Measurements from ENCODE around the gene CLIC4. TPM values are rescaled to one million over a fixed set of nuclear protein-coding genes. Genes with fewer than 3 reads are reported as not detected.
"Not testable (repeated sequence)": the region's sequence is repeated elsewhere in the genome, so short reads cannot be mapped to it uniquely, and the experiment has no call there.

Gene CLIC4
- total and polyA plus RNA-seq, 2 experiments from 2014 or later, result 92.5 to 308 TPM

GRCh38 chr1:24697453-24698001 is 47.7 kb upstream of the CLIC4 start:
- not testable (repeated sequence) for H3K4me3 ChIP-seq; H3K4me3 Mint-ChIP-seq; H3K27me3 ChIP-seq (ENCODE audit: insufficient read depth); H3K9me3 Mint-ChIP-seq; ATAC-seq; DNase-seq (ENCODE audit: low spot score); H3K4me1 ChIP-seq (ENCODE audit: insufficient read depth); H3K4me2 ChIP-seq; H3F3A ChIP-seq (replicated peaks; ENCODE audit: low read depth); H3K36me3 Mint-ChIP-seq (ENCODE audit: low read depth); H3K27ac Mint-ChIP-seq; H3K79me2 ChIP-seq (replicated peaks; ENCODE audit: insufficient read depth); H4K20me1 ChIP-seq (replicated peaks; ENCODE audit: insufficient read depth); H3K36me3 ChIP-seq (ENCODE audit: insufficient read depth); H3K9me2 ChIP-seq (ENCODE audit: insufficient read depth); H3K27ac ChIP-seq (ENCODE audit: low read depth)
- peaks cover 13% of the 10 kb centered on the region for H3K4me1 Mint-ChIP-seq
- H2AFZ ChIP-seq, result peak overlapping the region; percentile 87
- H3K27me3 Mint-ChIP-seq (ENCODE audit: insufficient read depth, low read depth, poor library complexity), result peaks cover 12% of the 10 kb centered on the region

GRCh38 chr1:24698326-24698725 is 46.9 kb upstream of the CLIC4 start:
- not testable (repeated sequence) for H3K27ac Mint-ChIP-seq; H4K20me1 ChIP-seq (replicated peaks; ENCODE audit: insufficient read depth)
- H3K27me3 Mint-ChIP-seq (ENCODE audit: insufficient read depth, low read depth, poor library complexity), result peaks cover 12% of the 10 kb centered on the region

DNA sequence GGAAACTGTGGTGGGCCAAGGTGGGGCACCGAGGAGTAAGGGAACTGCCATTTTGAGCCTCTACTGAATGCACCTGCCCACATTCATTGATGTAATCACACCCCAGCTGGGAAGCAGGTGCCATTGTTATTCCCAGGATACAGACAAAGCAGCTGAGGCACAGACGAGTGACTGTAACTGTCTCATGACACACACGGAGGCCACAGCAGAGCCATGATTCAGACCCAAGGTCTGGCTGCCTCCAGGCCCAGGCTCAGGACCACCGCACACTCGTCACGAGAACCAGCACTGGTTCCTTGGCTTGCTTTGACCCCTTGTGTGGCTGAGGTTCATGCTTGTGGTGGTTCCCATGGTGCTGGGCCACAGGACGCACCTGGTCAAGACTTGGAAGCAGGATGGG is 45.6 kb upstream of the CLIC4 start:
- Histone ChIP-seq H3K27ac (ENCODE audit: low read depth) (no peak overlapping the region), H2AFZ (peak overlapping the region; percentile 86; the same call in 1 of the 2 replicates), H3K36me3 (ENCODE audit: insufficient read depth) (no peaks in the 10 kb centered on the region), H4K20me1 (replicated peaks; ENCODE audit: insufficient read depth) (no peaks in the 10 kb centered on the region), H3K27me3 (ENCODE audit: insufficient read depth) (no peaks in the 10 kb centered on the region), H3F3A (replicated peaks; ENCODE audit: low read depth) (no peaks in the 10 kb centered on the region), H3K9me2 (ENCODE audit: insufficient read depth) (no peaks in the 10 kb centered on the region), H3K4me3 (no peak overlapping the region), H3K79me2 (replicated peaks; ENCODE audit: insufficient read depth) (no peaks in the 10 kb centered on the region), H3K4me1 (ENCODE audit: insufficient read depth) (peaks cover 5% of the 10 kb centered on the region), H3K4me2 (no peak overlapping the region)
- H3K4me1 Mint-ChIP-seq, result peaks cover 19% of the 10 kb centered on the region
- H3K36me3 Mint-ChIP-seq (ENCODE audit: low read depth), result no peaks in the 10 kb centered on the region
- H3K9me3 Mint-ChIP-seq, result peaks cover 6% of the 10 kb centered on the region; the same call in 2 of the 3 replicates
- ATAC-seq (no peak; the same call in 2 of the 3 replicates), DNase-seq (ENCODE audit: low spot score) (no peak)
- TF ChIP-seq, protein P1, sequence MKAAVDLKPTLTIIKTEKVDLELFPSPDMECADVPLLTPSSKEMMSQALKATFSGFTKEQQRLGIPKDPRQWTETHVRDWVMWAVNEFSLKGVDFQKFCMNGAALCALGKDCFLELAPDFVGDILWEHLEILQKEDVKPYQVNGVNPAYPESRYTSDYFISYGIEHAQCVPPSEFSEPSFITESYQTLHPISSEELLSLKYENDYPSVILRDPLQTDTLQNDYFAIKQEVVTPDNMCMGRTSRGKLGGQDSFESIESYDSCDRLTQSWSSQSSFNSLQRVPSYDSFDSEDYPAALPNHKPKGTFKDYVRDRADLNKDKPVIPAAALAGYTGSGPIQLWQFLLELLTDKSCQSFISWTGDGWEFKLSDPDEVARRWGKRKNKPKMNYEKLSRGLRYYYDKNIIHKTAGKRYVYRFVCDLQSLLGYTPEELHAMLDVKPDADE (IDR thresholded peaks at IDR 0.05), result no peak
- TF ChIP-seq JUNB (IDR thresholded peaks at IDR 0.05; ENCODE audit: unreplicated experiment) (no peak), NANOG (IDR thresholded peaks at IDR 0.05; ENCODE audit: borderline replicate concordance) (no peak), ZNF114 (CRISPR knock-in tag; IDR thresholded peaks at IDR 0.05) (no peak)
- no peak overlapping the region for H3K4me3 Mint-ChIP-seq
- peaks cover 13% of the 10 kb centered on the region for H3K27me3 Mint-ChIP-seq (ENCODE audit: insufficient read depth, low read depth, poor library complexity)
- H3K27ac Mint-ChIP-seq, result peak overlapping the region; percentile 84; the same call in 1 of the 2 replicates

More at GRCh38 chr1:24698326-24698725, 46.9 kb upstream of the CLIC4 start:
- not testable (repeated sequence) for H3K4me3 ChIP-seq; H3K4me2 ChIP-seq; DNase-seq (ENCODE audit: low spot score); ATAC-seq; H3K27ac ChIP-seq (ENCODE audit: low read depth); H3K4me1 ChIP-seq (ENCODE audit: insufficient read depth); H3K36me3 Mint-ChIP-seq (ENCODE audit: low read depth); H3K4me3 Mint-ChIP-seq; H3K9me3 Mint-ChIP-seq; H3K36me3 ChIP-seq (ENCODE audit: insufficient read depth); H3K79me2 ChIP-seq (replicated peaks; ENCODE audit: insufficient read depth); H2AFZ ChIP-seq; H3K9me2 ChIP-seq (ENCODE audit: insufficient read depth); H3F3A ChIP-seq (replicated peaks; ENCODE audit: low read depth); H3K27me3 ChIP-seq (ENCODE audit: insufficient read depth)
- H3K4me1 Mint-ChIP-seq, result peaks cover 19% of the 10 kb centered on the region

Measured in GM23338 (cell line).